Endothelial cell of coronary artery (primary cell): ENCODE data around the gene ALDH3B1. TPM values are rescaled to one million over a fixed set of nuclear protein-coding genes. Genes with fewer than 3 reads are reported as not detected.

Source experiments
- total RNA-seq: library from RNA; depleted of rRNA; stranded (reverse); fragments of >200 nt; gene quantifications from 2 replicates; pipeline ENCODE4 v1.2.3, GENCODE V29; 2014

The ALDH3B1 gene
- 0.09 and 9.6 TPM in 2 replicates for total RNA-seq

GRCh38 chr11:68010090-68011041 is at the start of gene ALDH3B1:
Gene ALDH3B1, plus strand, starts transcription at chr11:68010327. Its CDS starts 4,971 bp downstream, at chr11:68015298.

DNA sequence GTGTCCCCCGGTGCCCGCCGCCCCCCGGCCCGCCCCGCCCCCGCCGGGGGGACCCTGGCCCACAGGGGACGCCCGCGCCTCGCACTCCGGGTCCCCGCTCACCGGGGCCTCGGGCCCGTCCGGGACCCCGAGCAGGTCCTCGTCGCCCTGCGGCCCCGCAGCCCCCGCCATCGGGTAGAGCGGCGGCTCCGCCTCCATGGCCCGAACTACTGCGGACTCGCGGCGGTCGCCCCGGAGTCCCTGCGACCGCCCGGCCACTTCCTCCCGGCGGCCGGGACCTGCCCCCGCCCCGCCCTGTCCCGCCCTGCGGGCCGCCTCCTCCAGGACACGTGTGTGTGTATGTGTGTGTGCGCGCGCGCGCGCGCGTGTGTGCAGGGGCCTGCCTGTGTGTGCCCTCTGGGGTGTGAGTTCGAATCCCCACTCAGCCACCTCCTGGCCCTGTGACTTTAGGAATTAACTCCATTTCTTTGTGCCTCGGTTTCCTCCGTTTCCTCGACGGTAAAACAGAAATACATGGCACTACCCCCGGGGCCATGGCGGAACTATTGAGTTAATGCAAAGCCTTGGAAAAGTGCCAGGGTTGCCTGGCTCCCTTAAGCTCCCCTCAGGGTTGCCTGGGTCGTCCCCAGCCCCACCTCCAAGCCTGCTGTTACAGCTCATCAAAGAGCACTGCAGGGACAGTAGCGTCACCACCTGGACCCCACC is 6.1 kb upstream of the ALDH3B1 start, which contains the start of gene UNC93B1:
Gene UNC93B1 (minus strand): TSS at position 252 of the 705 bp plus-strand sequence. CDS start 54 bp downstream, at position 198.

DNA sequence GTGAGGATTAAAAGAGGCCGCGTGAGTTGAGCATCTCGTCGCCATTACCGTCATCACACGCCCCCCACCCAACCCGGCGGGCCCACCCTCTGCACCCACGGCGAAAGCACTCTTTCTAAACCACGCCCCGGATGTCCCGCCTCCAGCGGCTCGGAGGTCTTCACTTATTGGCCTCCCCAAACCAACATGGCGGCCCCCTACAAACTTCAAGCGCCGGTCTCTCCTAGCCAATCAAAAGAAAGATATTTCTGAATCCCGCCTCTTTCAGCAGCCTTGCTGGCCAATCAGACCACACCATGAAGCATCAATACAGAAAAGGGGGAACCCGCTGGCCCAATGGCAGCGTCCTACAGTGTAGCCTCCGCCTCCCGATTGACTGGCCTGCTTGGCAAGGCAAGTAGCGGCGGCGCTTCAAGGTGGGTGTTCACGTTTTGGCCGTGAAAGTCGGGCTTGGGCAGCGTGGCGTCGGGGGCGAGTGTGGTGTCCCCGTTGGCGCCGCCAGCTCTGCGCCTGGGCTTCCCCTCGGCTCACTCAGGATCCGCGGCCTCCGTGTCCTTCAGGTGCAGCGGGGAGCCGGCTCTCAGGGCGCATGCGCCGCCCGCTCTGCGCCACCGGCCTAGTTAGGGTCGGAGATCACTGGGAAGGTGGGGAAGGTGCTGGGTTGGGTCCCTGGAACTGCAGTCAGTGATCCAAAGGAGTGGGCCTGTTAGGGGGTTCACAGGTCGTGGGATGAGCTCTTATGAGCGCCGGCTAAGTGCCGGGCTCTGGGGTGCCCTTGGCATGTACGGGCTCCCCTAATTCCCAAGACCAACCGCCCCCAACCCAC is 20.4 kb downstream of the ALDH3B1 start, which contains the start of gene NDUFS8:
Gene NDUFS8 (plus strand): TSS at position 364 of the 826 bp plus-strand sequence. CDS start 1,471 bp downstream, outside the sequence.

GRCh38 chr11:68038718-68039525 is 28.8 kb downstream of the ALDH3B1 start, which contains the start of gene TCIRG1:
Gene TCIRG1, plus strand, starts transcription at chr11:68039025. Its CDS starts 2,247 bp downstream, at chr11:68041272.

Other genes starting within 250 kb of the ALDH3B1 start
- 9.0 and 20.0 TPM in 2 replicates for gene UNC93B1, start 6.2 kb upstream of the ALDH3B1 start, total RNA-seq
- 109 and 113 TPM in 2 replicates for gene NDUFS8, start 20.4 kb downstream of the ALDH3B1 start, total RNA-seq
- 42.7 and 82.3 TPM in 2 replicates for gene TCIRG1, start 28.7 kb downstream of the ALDH3B1 start, total RNA-seq
- gene CHKA, start 111.1 kb downstream of the ALDH3B1 start, total RNA-seq, result 13.9 and 14.9 TPM in 2 replicates
- 21.2 and 25.8 TPM in 2 replicates for gene KMT5B, start 203.0 kb downstream of the ALDH3B1 start, total RNA-seq